Lower leg skin (tissue), 4 donors: ENCODE results near the gene RASSF4. TPM values are rescaled to one million over a fixed set of nuclear protein-coding genes. Genes with fewer than 3 reads are reported as not detected.

Experiments used
- DNase-seq, 2 donors: peaks; one replicate each; pipeline ENCODE4 v3.0.0-alpha.2; 2019; ENCODE audit warnings: low spot score in 2 of 2
- H3K4me3 ChIP-seq: fragments of 200-600 bp; sonication (generic); 2 replicates; pipeline ENCODE4 v1.5.1; 2017; ENCODE audit warnings: mild to moderate bottlenecking, low read depth; ENCODE audit not compliant: poor library complexity, severe bottlenecking
- POLR2A ChIP-seq, 2 donors: fragments of 450-650 bp; IDR thresholded peaks; one replicate each; pipeline ENCODE4 v1.6.1; 2016 to 2017; ENCODE audit warnings: antibody characterized with exemption in 2 of 2, mild to moderate bottlenecking in 1 of 2, moderate library complexity in 1 of 2
- WGBS, 2 donors: methylation state at CpG; one replicate each; pipeline ENCODE4 v1.1.5; 2018; 5-methylcytosine and 5-hydroxymethylcytosine counted together
- intact Hi-C: fragments of 100-400 bp; cut with DNase I; formaldehyde crosslinking; loops from one replicate; pipeline ENCODE4 v1.15.0; 2023; ENCODE audit warnings: low total_unique reads
- total RNA-seq, 4 donors: library from RNA; depleted of rRNA; stranded (reverse); fragments of >200 nt; gene quantifications; one replicate each; pipeline ENCODE4 v1.1.0, GENCODE V29; 2016
- TF ChIP-seq, protein P1 (sequence below), 3 donors: fragments of 450-650 bp; IDR thresholded peaks; one replicate each; pipeline ENCODE4 v1.5.1; 2016; ENCODE audit warnings: antibody characterized with exemption in 3 of 3, mild to moderate bottlenecking in 3 of 3, moderate library complexity in 2 of 3

RASSF4 gene
- total RNA-seq, 4 donors from 2014 or later: 4.4 to 11.0 (median 8.9) TPM

DNA sequence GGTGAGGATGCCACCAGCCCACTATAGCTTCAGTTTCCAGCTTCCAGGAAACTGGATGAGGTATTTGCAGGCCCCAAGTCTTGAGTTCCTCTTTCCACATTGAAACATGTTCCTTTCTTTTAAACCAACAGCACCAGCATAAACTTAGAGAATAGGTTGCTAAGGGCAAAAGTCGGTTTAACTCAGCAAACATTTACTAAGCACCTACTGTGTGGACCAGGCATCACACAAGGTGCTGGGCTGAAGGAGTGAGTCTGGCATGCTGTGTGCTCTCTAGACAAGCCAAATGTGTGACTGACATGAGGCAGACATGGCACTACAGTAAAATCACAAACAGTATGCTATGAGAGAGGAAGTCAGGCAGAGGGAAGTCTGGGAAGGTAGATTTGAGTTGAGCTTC, 11.0 kb upstream of the RASSF4 start:
- H3K4me3 ChIP-seq: no peak overlapping the region
- whole genome bisulfite sequencing, 2 donors: 79 to 85% methylated on average over 1 of the region's 1 CpG
- intact Hi-C loops: no loop called here
- TF ChIP-seq, protein P1, sequence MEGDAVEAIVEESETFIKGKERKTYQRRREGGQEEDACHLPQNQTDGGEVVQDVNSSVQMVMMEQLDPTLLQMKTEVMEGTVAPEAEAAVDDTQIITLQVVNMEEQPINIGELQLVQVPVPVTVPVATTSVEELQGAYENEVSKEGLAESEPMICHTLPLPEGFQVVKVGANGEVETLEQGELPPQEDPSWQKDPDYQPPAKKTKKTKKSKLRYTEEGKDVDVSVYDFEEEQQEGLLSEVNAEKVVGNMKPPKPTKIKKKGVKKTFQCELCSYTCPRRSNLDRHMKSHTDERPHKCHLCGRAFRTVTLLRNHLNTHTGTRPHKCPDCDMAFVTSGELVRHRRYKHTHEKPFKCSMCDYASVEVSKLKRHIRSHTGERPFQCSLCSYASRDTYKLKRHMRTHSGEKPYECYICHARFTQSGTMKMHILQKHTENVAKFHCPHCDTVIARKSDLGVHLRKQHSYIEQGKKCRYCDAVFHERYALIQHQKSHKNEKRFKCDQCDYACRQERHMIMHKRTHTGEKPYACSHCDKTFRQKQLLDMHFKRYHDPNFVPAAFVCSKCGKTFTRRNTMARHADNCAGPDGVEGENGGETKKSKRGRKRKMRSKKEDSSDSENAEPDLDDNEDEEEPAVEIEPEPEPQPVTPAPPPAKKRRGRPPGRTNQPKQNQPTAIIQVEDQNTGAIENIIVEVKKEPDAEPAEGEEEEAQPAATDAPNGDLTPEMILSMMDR (IDR thresholded peaks at IDR 0.05): no peak
- TF ChIP-seq POLR2A (IDR thresholded peaks at IDR 0.05): no peak
- DNase-seq: no peak

DNA sequence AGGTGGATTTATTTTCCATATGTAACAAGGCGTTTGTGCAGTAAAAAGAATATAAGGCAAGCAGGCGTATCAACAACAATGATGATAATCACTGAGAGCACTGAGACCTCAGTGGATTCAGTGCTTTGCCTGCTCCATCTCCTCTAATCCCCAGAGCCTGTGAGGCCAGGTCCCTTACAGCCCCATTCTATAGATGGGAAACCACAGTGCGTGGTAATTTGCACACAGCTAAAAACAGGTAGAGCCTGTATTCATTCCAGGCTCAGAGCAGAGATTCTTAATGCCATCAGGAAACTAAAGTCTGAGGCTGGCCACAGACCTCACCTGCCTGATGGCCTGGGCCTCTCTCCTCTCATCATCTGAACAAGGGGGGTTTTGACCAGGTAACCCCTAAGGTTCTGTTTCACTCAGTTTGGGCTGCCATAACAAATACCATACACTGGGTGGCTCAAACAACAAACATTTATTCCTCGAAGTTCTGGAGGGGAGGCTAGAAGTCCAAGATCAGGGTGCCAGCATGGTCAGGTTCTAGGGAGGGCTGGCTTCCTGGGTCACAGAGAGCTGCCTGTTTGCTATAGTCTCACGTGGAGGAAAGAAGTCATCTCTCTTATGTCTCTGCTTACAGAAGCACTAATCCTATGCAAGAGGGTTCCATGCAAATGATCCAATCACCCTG, 10.3 kb upstream of the RASSF4 start:
- no peak overlapping the region for H3K4me3 ChIP-seq
- TF ChIP-seq POLR2A (IDR thresholded peaks at IDR 0.05): no peak
- TF ChIP-seq, protein P1 (IDR thresholded peaks at IDR 0.05): no peak
- WGBS, 2 donors: 75 to 78% methylated on average over 5 of the region's 5 CpGs
- intact Hi-C loops: no loop called here
- DNase-seq: peak in 1 of 2 donors; percentile 26

DNA sequence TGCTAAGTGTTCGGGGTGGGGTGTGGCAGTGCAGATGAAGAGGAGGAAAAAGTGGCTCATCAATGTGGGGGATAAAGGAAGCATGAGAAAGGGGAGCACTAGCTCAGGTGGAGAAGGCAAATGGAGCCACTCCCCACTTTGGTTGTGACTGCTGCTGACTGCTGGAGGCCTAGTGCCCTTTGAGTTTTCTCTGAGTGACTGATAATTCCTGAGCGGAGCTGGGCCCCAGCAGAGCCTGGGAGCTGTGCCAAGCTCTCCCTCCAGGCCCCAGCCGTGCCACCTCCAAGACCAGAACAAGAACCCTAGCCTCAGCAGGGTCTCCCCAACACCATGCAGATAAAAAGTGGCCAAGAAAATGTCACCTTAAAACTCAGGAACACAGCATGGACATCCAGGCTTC, 9.7 kb upstream of the RASSF4 start:
- intact Hi-C loops: no loop called here
- TF ChIP-seq, protein P1 (IDR thresholded peaks at IDR 0.05): no peak
- no peak for TF ChIP-seq POLR2A (IDR thresholded peaks at IDR 0.05)
- DNase-seq: peak in 1 of 2 donors; percentile 40
- WGBS, 2 donors: 85 to 93% methylated on average over 3 of the region's 3 CpGs
- no peak overlapping the region for H3K4me3 ChIP-seq

DNA sequence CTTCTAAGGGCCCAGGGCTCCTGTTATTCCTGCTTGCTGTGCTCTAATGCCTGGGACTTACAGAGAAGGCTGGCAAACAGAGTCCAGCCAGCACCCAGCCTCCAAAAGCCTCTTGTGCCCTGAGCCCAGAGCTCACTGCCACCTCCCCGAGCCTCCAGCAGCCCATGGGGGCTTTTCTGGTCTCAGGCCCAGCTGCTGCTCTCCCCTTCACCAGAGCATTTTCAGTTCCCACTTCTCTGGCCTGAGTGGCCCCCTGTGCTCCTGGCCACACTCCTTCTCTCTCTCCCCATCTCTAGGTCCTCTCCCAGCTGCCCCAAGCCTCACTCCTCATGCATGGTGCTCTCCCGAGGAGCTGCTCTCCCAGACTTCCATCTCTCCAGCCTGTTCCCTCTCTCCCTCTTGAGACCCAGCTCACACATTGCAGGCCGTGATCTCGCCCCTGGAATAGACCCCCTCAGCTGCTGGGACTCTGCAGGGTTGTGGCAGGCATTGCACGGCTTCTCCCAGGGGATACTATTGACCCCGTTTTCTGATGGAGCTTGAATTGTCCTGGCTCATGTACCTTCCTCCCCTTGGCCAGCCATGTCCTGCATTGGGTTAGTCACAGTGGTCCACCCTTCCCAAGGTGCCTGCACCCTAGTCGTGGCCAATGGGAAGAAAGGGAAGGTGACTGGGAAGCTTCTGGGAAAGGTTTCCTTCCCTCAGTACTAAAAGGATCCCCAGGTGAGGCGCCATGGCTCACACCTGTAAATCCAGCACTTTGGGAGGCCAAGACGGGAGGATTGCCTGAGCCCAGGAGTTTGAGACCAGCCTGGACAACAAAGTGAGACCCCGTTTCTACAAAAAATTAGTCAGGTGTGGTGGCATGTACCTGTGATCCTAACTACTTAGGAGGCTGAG, 9.0 kb upstream of the RASSF4 start:
- H3K4me3 ChIP-seq: no peak overlapping the region
- no peak for TF ChIP-seq POLR2A (IDR thresholded peaks at IDR 0.05)
- TF ChIP-seq, protein P1 (IDR thresholded peaks at IDR 0.05): no peak
- 92 to 95% methylated on average over 10 of the region's 10 CpGs for WGBS, 2 donors
- peak in 1 of 2 donors; percentile 72 for DNase-seq
- intact Hi-C loops: no loop called here

DNA sequence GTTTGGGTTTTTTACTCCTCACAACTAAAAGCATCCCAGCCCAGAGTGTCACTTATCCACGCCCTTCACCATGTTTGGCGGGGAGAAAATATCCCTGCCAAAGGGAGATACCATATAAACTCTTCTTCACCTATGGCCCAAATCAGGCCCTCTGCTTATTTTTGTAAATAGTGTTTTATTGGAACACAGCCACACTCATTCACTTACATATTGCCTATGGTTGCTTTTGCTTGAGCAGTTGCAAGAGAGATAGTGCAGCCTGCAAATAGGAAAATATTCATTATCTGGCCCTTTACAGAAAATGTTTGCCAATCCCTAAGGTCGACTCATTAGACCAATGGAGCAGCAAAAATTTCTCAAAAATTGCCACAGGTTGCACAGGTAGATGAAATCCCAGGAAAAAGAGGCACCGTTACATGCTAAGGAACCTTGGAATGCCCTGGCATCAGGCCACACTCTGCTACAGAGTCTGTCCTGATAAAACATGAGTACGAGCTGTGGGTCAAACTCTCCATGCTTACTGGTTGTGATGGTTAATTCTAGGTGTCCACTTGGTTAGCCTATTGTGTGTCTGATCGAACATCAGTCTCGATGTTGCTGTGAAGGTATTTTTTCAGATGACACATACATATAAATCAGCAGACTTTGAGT, 7.9 kb upstream of the RASSF4 start:
- peak in 1 of 2 donors; percentile 54 for DNase-seq
- no peak overlapping the region for H3K4me3 ChIP-seq
- WGBS, 2 donors: 92 to 94% methylated on average over 7 of the region's 7 CpGs
- intact Hi-C loops: no loop called here
- TF ChIP-seq, protein P1 (IDR thresholded peaks at IDR 0.05): no peak
- TF ChIP-seq POLR2A (IDR thresholded peaks at IDR 0.05): no peak
